NCI-H510A treated with DMSO at 0.1 percent for 48 hours (cell line): ENCODE results near the gene ARSK.

Source experiments
- DNase-seq: peaks from one replicate; lab custom pipeline; 2025; lab: John Stamatoyannopoulos, UW

ARSK gene

DNA sequence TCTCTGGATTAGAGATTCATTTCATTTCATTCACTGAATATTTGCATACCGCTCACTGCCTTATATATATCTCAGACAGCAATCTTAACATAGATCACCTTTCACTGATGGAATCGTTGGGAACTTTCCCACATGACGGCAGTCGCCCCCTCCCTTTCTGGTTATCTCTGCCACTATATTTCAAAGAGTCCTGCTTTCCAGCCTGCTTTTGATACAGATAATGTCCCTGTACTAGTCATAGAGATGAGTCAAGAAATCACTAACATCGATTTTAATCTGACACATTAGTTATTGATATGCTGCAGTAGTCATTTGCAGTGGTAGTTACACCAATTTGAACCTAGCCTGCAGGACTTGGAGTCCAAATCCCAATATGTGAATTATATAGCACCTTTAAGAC is 8.5 kb downstream of the ARSK start:
- no peak for DNase-seq

DNA sequence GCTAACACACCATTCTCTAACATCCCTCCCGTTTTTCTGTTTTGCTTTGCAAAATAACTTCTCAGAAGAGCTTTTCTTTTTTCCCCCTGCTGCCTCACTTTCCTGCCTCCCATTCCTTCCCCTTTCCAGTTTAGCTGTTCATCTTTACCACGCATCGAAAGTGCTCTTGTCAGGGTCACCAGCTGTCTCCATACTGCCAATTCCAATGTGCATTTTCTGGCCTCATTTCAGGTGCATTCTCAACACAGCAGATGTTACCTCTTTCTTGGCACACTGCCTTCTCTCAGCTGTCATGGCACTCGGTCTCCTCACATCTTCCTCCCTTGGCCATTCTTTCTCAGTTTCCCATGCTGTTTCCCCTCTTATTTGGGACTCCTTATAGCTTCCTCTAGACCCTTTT is 9.5 kb downstream of the ARSK start:
- DNase-seq, result no peak

DNA sequence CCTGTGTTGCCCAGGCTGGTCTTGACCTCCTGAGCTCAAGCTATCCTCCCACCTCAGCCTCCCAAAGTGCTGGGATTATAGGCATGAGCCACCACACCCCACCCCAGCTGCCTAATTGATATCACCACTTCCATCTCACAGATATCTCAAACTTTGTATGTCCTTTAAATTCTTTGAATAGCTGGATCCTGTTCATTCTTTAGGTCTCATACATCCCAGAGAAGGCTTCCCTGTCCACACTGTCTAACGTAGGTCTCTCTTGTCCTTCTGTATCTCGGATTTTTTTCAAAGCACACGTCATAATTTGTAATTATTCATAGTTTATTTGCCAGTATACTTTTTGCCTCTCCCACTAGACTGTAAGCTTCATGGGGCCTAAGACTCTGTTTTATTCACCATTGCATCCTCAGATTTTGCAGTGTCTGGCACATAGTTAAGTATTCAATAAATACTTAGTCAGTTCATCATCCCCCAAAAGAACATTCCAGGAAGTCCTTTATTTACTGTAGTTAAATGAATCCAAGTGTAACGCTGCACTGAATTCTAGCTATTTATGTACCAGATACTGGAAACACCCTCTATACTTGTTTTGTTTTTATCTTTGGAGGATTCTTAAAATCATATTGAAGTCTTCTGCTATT is 10.5 kb downstream of the ARSK start:
- DNase-seq, result no peak

DNA sequence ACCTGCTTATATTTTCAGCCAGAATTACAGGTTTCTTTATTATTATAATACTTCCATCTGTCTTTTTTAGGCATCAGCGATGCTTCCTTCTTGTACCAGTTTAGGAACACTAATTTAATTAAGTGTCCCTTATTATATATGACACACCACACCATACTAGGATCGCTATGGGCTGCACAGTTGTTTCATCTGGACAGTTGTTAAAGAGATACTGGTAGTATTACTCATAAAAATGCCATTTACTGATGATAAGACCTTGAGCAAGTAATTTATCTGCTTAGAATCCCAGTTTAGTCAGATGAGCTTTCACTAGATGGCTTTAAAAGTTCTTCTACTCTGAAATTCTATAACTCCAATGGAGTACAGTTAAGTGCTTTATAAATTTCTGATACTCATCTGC is 17.1 kb downstream of the ARSK start:
- DNase-seq, result no peak

DNA sequence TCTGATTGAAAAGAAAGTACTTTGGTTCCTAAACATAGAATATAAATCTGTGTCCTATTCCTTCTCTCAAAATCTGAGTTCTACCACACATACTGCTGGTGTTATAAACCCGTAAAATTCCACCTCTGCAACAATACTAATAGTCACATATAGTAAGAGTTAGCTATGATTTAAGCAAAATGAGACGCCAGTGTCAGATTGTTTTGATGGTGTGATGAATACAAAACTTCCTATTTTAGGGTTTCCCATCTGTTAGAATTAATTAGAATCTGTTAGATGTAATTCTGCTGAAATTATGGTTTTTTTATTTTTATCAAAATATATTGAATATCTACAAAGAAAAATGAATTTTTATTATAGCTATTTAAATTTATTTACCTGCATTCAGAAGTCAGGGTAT is 26.7 kb downstream of the ARSK start:
- DNase-seq, result no peak

DNA sequence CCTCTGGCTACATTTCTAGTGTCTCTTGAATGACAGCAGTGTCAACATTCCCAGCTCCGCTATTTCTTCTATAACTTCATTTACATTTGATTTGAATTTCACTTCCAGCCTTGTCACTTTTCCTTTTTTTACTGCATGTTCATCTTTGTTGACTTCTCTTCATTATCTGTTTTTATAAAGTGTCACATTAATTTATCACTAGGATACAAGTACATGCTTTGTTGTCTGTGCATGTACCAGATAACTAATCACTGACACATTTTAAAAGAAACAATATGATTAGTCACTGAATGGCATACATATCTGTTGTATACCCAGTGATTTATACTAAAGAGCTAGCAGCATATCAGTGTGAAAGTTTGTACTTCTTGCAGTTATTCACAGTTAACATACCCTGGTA is 29.1 kb downstream of the ARSK start:
- no peak for DNase-seq

DNA sequence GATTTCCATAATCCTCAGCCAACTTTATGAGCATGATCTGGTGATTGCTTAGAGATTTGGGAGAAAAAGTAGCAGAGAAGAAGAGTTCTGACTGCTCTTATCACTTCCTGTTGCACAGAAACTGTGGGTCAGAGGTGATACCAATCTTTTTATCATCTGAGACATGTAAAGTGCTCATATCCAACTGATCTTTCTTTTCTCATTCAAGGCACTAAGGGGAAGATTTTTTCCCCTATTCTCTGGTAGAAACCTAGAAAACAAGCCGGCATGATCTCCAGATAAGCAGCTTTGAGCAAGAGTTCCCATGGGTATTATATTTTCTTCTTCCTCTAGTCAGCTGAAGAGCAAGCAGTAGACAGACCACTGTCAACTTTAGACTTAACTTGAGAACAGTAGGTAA is 36.0 kb downstream of the ARSK start:
- no peak for DNase-seq

GRCh38 chr5:95591490-95591901 is 36.6 kb downstream of the ARSK start:
- no peak for DNase-seq

GRCh38 chr5:95595289-95595931 is 40.5 kb downstream of the ARSK start:
- no peak for DNase-seq

GRCh38 chr5:95599252-95599651 is 44.4 kb downstream of the ARSK start:
- no peak for DNase-seq

- no peak for DNase-seq
These were observed 45.7 kb downstream of the ARSK start for GRCh38 chr5:95600557-95600956.

GRCh38 chr5:95605786-95606185 is 50.9 kb downstream of the ARSK start:
- no peak for DNase-seq

DNA sequence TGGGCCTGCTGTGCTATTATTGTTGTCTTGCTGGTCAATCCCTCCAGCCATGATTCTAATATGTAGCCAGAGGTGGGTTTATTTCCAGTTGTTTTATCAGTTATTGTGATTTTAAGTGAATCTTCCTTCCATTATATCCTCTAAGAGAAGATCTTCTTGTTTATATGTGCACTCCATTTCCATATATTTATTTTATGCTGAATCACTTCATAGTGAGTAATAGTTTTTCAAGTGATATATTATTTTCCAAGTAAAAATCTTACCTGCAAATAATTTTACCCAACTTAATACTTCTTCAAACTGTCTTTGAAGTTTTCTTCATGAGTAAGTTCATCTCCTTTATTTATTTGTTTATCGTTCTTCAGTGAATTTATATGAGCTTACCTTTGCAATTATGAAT is 51.5 kb downstream of the ARSK start:
- DNase-seq, result no peak

DNA sequence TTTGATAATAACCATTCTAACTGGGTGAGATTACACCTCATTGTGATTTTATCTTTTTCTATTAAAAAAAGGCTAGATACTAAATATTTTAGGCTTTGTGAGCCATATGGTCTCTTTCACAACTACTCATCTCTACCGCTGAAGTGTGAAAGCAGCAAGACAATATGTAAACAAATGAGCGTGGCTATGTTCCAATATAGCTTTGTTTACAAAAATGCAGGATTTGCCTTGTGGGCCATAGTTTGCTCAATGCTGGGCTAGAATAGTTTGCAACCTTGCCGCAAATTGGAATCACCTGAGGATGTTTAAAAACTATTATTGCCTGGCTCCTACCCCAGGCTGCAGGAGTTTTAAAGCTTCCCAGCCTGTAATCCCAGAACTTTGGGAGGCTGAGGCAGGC is 54.8 kb downstream of the ARSK start:
- DNase-seq, result no peak

DNA sequence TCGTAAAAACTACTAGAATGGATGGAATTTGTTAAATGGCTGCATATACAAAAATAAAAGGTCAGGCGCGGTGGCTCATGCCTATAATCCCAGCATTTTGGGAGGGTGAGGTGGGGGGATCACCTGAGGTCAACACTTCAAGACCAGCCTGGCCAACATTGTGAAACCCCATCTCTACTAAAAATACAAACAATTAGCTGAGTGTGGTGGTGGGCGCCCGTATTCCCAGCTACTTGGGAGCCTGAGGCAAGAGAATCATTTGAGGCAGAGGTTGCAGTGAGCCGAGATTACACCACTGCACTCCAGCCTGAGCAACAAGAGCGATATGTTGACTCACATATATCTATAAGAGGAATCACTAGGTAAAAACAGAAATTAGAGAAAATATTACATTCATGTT is 55.6 kb downstream of the ARSK start:
- no peak for DNase-seq

- DNase-seq, result no peak
These were observed 56.5 kb downstream of the ARSK start for GRCh38 chr5:95611396-95611795.

GRCh38 chr5:95613514-95613913 is 58.6 kb downstream of the ARSK start:
- DNase-seq, result no peak

GRCh38 chr5:95615164-95615467 is 60.2 kb downstream of the ARSK start:
- no peak for DNase-seq

DNA sequence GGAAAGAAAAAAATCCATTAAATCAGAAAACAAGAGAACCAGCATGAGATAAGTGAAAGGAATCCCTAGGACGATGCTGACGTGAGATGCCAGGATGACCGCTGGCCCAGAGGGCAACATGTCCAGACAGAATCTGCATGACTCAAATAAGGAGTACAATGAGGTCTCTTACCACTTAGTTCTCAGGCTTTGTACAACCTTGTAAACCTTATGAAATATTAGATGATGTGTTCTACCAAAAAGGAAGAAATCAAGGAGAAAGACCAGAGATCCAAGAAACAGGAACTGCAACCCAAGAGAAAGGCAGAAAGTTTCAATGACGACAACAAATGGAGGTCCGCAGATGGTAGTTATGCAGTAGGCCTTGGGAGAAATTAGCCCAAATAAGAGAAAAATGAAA is 62.2 kb downstream of the ARSK start:
- no peak for DNase-seq

DNA sequence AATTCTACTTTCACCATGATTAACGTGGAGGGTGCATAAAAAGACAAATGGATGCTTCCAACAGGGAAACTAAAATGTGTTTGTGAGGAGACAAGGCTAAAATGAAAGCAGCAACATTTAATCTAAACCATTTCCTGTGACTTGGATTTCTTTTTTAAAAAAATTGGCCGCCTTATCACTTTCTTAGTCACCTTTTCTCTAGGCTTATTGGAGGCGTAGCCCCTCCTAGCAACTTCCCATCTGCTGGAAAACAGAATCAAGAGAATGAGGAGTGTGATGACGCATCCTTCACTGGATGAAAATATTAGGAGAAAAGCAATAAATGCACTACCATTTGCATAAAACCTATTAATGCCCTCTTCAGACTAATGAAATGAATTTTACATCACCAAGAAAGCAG is 64.2 kb downstream of the ARSK start:
- DNase-seq, result no peak

GRCh38 chr5:95619514-95620029 is 64.7 kb downstream of the ARSK start:
- DNase-seq, result peak; percentile 5

DNA sequence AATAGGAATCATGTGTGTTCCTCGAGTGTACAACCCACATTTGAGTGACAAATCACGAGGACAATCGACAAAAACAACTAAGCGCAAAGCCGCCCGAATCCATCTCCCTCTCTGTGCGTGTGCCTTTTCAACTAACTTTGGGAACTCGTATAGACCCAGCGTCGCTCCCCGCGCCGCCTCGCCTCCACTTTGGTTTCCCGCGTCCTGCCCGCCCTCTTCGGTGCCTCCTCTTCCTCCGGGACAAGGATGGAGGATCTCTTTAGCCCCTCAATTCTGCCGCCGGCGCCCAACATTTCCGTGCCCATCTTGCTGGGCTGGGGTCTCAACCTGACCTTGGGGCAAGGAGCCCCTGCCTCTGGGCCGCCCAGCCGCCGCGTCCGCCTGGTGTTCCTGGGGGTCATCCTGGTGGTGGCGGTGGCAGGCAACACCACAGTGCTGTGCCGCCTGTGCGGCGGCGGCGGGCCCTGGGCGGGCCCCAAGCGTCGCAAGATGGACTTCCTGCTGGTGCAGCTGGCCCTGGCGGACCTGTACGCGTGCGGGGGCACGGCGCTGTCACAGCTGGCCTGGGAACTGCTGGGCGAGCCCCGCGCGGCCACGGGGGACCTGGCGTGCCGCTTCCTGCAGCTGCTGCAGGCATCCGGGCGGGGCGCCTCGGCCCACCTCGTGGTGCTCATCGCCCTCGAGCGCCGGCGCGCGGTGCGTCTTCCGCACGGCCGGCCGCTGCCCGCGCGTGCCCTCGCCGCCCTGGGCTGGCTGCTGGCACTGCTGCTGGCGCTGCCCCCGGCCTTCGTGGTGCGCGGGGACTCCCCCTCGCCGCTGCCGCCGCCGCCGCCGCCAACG is 65.3 kb downstream of the ARSK start, which contains the start of gene GPR150:
Gene GPR150 (plus strand): TSS at position 58 of the 840 bp plus-strand sequence. CDS start 189 bp downstream, at position 247.
- no peak for DNase-seq
